Mucosa of rectum (tissue), 2 donors: ENCODE measurements around the gene NOBOX.
"Not testable (repeated sequence)": the region's sequence is repeated elsewhere in the genome, so short reads cannot be mapped to it uniquely, and the experiment has no call there.

Experiments
- H3K27ac ChIP-seq, 2 donors: one replicate each; pipeline ENCODE4 v1.7.0; 2013; ENCODE audit warnings: inconsistent platforms in 2 of 2, low read depth in 2 of 2, low read length in 2 of 2
- H3K27me3 ChIP-seq, 2 donors: one replicate each; pipeline ENCODE4 v1.7.0; 2013; ENCODE audit warnings: low read length in 2 of 2; ENCODE audit not compliant: control insufficient read depth in 2 of 2, insufficient read depth in 2 of 2
- H3K36me3 ChIP-seq, 2 donors: one replicate each; pipeline ENCODE4 v1.7.0; 2013; ENCODE audit warnings: low read length in 2 of 2; ENCODE audit not compliant: control insufficient read depth in 2 of 2, insufficient read depth in 2 of 2
- H3K4me1 ChIP-seq, 2 donors: one replicate each; pipeline ENCODE4 v1.7.0; 2013; ENCODE audit warnings: low read length in 2 of 2, mild to moderate bottlenecking in 1 of 2; ENCODE audit not compliant: control insufficient read depth in 2 of 2, insufficient read depth in 2 of 2
- H3K4me3 ChIP-seq, 2 donors: one replicate each; pipeline ENCODE4 v1.7.0; 2013; ENCODE audit warnings: low read length in 2 of 2
- H3K9ac ChIP-seq, 2 donors: one replicate each; pipeline ENCODE4 v1.7.0; 2013; ENCODE audit warnings: low read length in 2 of 2, low read depth in 1 of 2, mild to moderate bottlenecking in 1 of 2
- H3K9me3 ChIP-seq, 2 donors: one replicate each; pipeline ENCODE4 v1.7.0; 2013; ENCODE audit warnings: low read length in 2 of 2; ENCODE audit not compliant: control insufficient read depth in 2 of 2
- donor health status: healthy.
- donor health status: Normal muscosa, but diverticular disease.

The NOBOX gene

DNA sequence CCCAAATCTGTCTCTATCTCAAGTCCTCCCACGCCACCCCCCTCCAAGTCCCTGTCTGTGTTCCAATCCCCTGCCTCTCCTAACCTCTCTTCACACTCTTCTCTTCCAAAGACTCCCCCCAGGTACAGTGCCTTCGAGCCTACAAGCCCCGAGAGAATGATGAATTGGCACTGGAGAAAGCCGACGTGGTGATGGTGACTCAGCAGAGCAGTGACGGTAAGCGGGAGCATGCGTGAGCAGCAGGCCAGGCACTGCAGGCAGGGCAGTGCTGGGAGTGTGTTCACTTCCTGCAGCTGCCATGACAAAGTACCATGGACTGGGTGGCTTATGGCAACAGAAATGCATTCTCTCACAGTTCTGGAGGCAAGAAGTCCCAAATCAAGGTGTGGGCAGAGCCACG lies 24.8 kb downstream of the NOBOX start:
- peaks cover 20 to 25% of the 10 kb centered on the region in 2 donors for H3K36me3 ChIP-seq

DNA sequence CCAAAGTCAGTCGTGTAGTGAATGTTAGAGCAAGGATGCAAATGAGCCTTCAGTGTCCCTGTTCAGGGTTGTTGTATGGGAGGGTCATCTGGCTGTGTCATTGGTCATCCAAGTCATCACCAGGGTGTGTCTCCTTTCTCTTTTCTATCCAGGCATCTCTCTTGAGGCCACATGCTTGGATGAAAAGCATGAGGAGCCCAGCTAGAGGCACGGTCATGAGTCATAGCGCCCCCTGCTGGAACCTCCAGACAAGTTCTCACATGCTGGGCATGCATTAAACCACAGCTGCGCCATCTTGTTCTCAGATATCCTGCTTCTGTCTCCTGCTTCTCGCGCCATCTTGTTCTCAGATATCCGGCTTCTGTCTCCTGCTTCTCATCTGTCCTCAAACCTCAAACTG lies 34.3 kb downstream of the NOBOX start:
- H3K27me3 ChIP-seq, H3K9me3 ChIP-seq: not testable (repeated sequence)

More for the DNA sequence above, 24.8 kb downstream of the NOBOX start:
- no peak overlapping the region for H3K27ac ChIP-seq
- H3K4me3 ChIP-seq = no peak overlapping the region
- no peaks in the 10 kb centered on the region for H3K4me1 ChIP-seq
- no peaks in the 10 kb centered on the region for H3K27me3 ChIP-seq
- H3K9ac ChIP-seq = no peak overlapping the region
- H3K9me3 ChIP-seq = no peaks in the 10 kb centered on the region

DNA sequence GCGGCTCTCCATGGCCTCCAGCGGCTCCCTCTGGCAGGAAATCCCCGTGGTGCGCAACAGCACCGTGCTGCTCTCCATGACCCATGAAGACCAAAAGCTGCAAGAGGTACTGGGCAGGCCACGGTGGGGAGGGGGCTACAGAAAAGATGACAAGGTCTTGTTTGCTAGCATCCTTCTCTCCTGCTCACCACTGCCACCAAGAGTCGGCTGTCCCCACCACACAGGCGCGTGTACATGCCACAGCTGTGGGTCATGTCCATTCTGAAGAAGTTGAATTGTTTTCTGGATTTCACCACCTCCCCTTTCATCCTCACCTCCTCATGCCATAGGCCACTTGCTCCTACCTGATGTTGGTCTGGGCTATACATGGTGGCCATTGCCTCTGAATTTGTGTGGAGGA lies 36.2 kb downstream of the NOBOX start:
- not testable (repeated sequence) for H3K4me3 ChIP-seq, H3K9ac ChIP-seq, H3K36me3 ChIP-seq, H3K9me3 ChIP-seq, H3K27ac ChIP-seq, H3K27me3 ChIP-seq, H3K4me1 ChIP-seq

More for the DNA sequence above, 34.3 kb downstream of the NOBOX start:
- not testable (repeated sequence) for H3K4me3 ChIP-seq, H3K36me3 ChIP-seq, H3K27ac ChIP-seq, H3K4me1 ChIP-seq, H3K9ac ChIP-seq

DNA sequence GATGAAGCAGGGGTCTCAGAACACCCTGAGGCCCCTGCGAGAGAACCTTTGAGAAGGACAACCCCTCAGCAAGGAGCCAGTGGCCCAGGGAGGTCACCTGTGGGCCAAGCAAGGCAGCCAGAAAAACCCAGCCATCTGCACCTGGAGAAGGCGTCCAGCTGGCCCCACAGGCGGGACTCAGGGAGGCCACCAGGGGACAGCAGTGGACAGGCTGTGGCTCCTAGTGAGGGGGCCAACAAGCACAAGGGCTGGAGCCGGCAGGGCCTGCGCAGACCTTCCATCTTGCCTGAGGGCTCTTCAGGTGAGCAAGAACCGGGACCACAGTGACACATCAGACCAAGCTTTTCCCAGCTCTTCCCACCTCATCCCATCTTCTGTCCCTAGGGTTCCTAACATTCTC lies 38.0 kb downstream of the NOBOX start:
- H3K9me3 ChIP-seq, H3K9ac ChIP-seq, H3K27me3 ChIP-seq, H3K4me1 ChIP-seq, H3K36me3 ChIP-seq, H3K27ac ChIP-seq, H3K4me3 ChIP-seq: not testable (repeated sequence)

DNA sequence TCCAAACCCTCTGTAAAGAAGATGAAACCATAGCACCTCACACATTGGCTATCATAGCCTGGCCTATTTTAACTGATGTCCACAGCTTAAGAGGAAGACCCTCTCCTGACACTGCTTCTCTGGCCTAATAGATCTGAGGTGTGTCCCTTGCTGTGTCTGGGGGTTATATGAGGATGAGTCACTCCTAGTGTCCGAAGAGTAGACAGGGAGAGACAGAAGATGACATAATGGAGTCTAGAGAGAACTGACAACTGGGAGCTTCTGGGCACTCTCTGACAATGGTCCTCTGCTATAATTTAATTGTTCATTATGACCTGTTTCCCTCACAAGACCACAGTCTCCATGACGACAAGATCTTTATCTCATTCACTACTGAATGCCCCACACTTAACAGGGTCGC lies 41.4 kb downstream of the NOBOX start:
- H3K27ac ChIP-seq, H3K9ac ChIP-seq, H3K27me3 ChIP-seq, H3K9me3 ChIP-seq, H3K36me3 ChIP-seq, H3K4me3 ChIP-seq, H3K4me1 ChIP-seq: not testable (repeated sequence)

DNA sequence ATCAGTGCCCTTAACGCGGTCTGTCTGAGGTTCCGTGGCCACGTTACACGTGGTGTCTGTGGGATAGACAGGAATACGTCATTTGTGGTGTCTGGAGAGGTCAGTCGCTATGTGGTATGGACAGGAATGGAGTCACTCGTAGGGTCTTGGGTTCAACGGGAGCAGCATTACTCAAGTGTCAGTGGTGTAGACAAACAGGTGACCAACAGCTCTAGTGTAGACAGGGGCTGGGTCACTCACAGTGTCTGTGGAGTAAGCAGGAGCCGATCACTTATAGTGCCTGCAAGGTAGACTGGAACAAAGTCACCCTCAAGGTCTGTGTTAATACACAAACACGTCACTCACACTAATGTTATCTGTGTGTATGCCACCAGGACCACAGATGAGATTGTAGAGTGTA lies 46.6 kb downstream of the NOBOX start:
- not testable (repeated sequence) for H3K9me3 ChIP-seq, H3K27me3 ChIP-seq, H3K27ac ChIP-seq, H3K36me3 ChIP-seq, H3K9ac ChIP-seq, H3K4me3 ChIP-seq, H3K4me1 ChIP-seq

DNA sequence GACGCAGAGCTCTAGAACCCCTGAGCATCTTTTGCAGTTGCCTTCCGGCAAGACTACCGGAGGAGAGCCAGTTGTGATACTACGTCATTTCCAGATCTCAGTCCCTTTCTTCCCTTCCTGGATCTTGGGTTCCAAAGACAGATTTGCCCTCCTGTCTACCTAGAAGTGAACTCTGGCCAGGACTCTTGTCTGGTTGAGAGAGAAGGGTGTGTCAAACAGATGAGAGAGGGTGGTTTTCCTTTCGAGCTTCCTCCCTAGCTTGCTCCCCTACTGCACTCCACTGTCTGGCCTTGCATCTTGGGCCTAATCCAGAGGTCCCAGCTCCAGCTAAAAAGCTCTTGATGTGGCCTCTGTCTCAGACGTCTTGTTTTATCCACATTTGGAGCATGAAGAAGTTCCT lies 47.3 kb downstream of the NOBOX start:
- not testable (repeated sequence) for H3K27ac ChIP-seq, H3K4me1 ChIP-seq, H3K4me3 ChIP-seq, H3K27me3 ChIP-seq, H3K36me3 ChIP-seq, H3K9me3 ChIP-seq, H3K9ac ChIP-seq

DNA sequence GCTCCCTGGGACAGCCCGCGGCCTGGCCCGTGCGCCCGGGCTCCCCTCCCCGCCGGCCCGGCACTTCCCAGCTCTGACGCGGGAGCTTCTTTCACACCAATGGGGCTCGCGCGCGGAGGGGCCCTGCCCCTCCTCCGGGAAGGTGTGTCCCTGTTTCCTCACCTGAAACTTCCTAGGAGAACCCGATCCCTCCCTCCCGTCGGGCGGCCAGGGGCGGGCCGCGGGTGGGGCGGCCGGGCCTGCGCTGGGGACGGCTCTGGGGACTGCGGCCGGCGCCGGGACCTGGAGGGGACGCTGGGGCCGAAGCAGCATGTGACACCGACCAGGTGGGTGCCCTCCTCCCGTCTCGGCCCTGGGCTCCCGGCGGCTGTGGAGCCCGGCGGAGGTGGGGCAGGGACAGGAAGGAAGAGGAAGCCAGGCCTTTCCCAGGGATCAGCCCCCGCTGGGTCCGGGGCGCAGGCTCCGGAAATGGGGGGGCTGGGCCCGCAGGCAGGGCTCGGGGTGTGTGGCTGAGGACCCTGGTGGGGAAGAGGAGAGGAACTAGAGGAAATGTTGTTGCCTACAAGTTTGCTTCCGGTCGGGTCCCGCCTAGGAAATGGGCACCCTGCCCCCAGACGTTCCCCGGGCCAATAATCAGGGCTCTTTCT lies 48.2 kb downstream of the NOBOX start, which contains the start of gene ARHGEF5:
Gene ARHGEF5 (plus strand): TSS at position 227 of the 647 bp plus-strand sequence. CDS start 7,268 bp downstream, outside the sequence.
- H3K36me3 ChIP-seq, H3K9me3 ChIP-seq, H3K4me1 ChIP-seq, H3K27me3 ChIP-seq, H3K27ac ChIP-seq, H3K9ac ChIP-seq: not testable (repeated sequence)
- peak within 1 kb of the TSS in 1 of 2 donors; percentile 20 for H3K4me3 ChIP-seq

DNA sequence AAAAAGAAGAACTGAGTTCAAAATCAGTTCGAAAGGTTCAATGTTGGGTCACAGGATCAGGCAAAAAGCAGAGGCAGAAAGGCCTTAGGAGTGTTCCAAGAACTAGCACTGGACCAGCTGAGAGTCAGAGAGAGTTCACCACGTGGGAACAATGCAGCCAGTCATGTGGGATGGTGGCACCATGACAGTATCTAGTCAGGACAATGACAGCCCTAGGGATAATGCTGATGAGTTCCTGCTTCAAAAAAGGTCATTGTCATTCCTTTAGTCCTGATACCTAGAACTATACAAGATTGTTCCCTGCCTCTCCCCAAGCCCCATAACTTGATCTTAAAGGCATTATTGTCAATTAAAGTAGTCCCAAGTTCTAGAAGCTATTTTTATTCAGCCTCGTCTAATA lies 51.8 kb downstream of the NOBOX start:
- H3K36me3 ChIP-seq, H3K9ac ChIP-seq, H3K27me3 ChIP-seq, H3K4me1 ChIP-seq, H3K27ac ChIP-seq, H3K4me3 ChIP-seq, H3K9me3 ChIP-seq: not testable (repeated sequence)

DNA sequence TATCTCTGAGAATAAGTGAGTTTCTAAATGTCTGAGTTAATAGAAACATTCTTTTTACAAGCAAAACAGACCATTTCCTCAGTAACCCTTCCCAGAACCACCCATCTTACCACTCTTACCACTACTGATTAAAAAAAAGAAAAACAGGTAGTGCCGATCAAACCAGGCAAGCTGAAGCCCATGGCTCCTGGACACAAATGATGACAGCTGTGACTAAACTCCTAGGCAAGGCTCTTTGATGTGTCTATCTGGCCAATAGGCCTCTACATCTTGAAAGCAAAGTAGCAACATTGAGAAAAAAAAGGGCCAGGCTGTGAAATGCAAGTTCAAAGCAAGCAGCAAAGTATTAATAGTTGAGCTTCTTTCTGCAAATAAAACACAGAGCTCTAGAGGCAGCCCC lies 54.9 kb downstream of the NOBOX start:
- not testable (repeated sequence) for H3K9me3 ChIP-seq, H3K27me3 ChIP-seq, H3K9ac ChIP-seq, H3K36me3 ChIP-seq, H3K27ac ChIP-seq, H3K4me3 ChIP-seq, H3K4me1 ChIP-seq
